Natural killer cell treated with Interleukin-12 subunit alpha and Interleukin-12 subunit beta and Interleukin-15 and Interleukin-18, amount 100 ng/mL, for 72 hours (primary cell): ENCODE data around the gene TJAP1. TPM values are rescaled to one million over a fixed set of nuclear protein-coding genes. Genes with fewer than 3 reads are reported as not detected.
A peak's percentile ranks its signal among the peaks of the same experiment; 100 is the strongest.

Experiments used
- ATAC-seq, 2 donors: fragments of 150-1000 bp; cut with Tn5 transposase in 1 of 2; sonication (Bioruptor Pico), chemical (Tn5 transposase) in 1 of 2; 2 replicates each; pipeline ENCODE4 v1.10.0; 2021
- DNase-seq: peaks from one replicate; pipeline ENCODE4 v3.0.0; 2022; ENCODE audit warnings: low spot score
- H3K27ac Mint-ChIP-seq, 2 donors: 1 replicate in 1 of 2; 2 replicates in 1 of 2; pipeline ENCODE4 v1.8.0; 2022; ENCODE audit warnings: mixed read lengths in 2 of 2, mild to moderate bottlenecking in 1 of 2, moderate library complexity in 1 of 2
- H3K27me3 Mint-ChIP-seq, 2 donors: 1 replicate in 1 of 2; 2 replicates in 1 of 2; pipeline ENCODE4 v1.8.0; 2022; ENCODE audit warnings: mixed read lengths in 2 of 2
- H3K36me3 Mint-ChIP-seq: one replicate; pipeline ENCODE4 v1.8.0; 2022; ENCODE audit warnings: mixed read lengths
- H3K4me1 Mint-ChIP-seq, 2 donors: 1 replicate in 1 of 2; 2 replicates in 1 of 2; pipeline ENCODE4 v1.8.0; 2022; ENCODE audit warnings: low read depth in 2 of 2, mixed read lengths in 2 of 2, mild to moderate bottlenecking in 1 of 2
- H3K4me3 Mint-ChIP-seq: one replicate; pipeline ENCODE4 v1.8.0; 2022; ENCODE audit warnings: mixed read lengths
- H3K9me3 Mint-ChIP-seq: 2 replicates; pipeline ENCODE4 v1.8.0; 2022; ENCODE audit warnings: mixed read lengths
- total RNA-seq, 2 donors: library from RNA; stranded (reverse); gene quantifications; one replicate each; pipeline ENCODE4 v1.2.3, GENCODE V29; 2022

TJAP1 gene
- total RNA-seq, 2 donors from 2014 or later, result 44.6 to 80.4 TPM

GRCh38 chr6:43508481-43509141 is 31.2 kb downstream of the TJAP1 start:
- Mint-ChIP-seq H3K36me3 (peaks cover 7% of the 10 kb centered on the region), H3K27ac (peak overlapping the region; percentile 49 to 67), H3K4me1 (peaks cover 17 to 24% of the 10 kb centered on the region in 2 donors), H3K27me3 (peaks cover 12 to 14% of the 10 kb centered on the region in 2 donors), H3K4me3 (peak overlapping the region; percentile 90), H3K9me3 (no peaks in the 10 kb centered on the region)
- DNase-seq (no peak), ATAC-seq (no peak)

- H3K4me1 Mint-ChIP-seq, result peaks cover 17 to 24% of the 10 kb centered on the region in 2 donors
- ATAC-seq, result peak in 1 of 2 donors; percentile 26
- DNase-seq, result no peak
- peak overlapping the region; percentile 90 for H3K4me3 Mint-ChIP-seq
- peaks cover 8% of the 10 kb centered on the region for H3K36me3 Mint-ChIP-seq
- peaks cover 12 to 14% of the 10 kb centered on the region in 2 donors for H3K27me3 Mint-ChIP-seq
- H3K27ac Mint-ChIP-seq, result peak overlapping the region; percentile 49 to 67
- H3K9me3 Mint-ChIP-seq, result no peaks in the 10 kb centered on the region
These were observed 32.0 kb downstream of the TJAP1 start for GRCh38 chr6:43509142-43509983.

GRCh38 chr6:43509984-43510826 is 32.8 kb downstream of the TJAP1 start, which contains the start of gene LRRC73:
LRRC73 (minus strand) TSS chr6:43510346; CDS start chr6:43509785, 561 bp downstream.
- peaks cover 12% of the 10 kb centered on the region for H3K36me3 Mint-ChIP-seq
- peak within 1 kb of the TSS; percentile 90 for H3K4me3 Mint-ChIP-seq
- H3K4me1 Mint-ChIP-seq, result peaks cover 17 to 26% of the 10 kb centered on the region in 2 donors
- no peaks in the 10 kb centered on the region for H3K9me3 Mint-ChIP-seq
- peak; percentile 88 for DNase-seq
- H3K27me3 Mint-ChIP-seq, result peaks cover 12 to 14% of the 10 kb centered on the region in 2 donors
- peak within 1 kb of the TSS; percentile 49 to 67 for H3K27ac Mint-ChIP-seq
- ATAC-seq, result peak; percentile 85 to 90

- Mint-ChIP-seq H3K4me3 (peak overlapping the region; percentile 53), H3K9me3 (no peaks in the 10 kb centered on the region), H3K4me1 (peaks cover 17 to 30% of the 10 kb centered on the region in 2 donors), H3K36me3 (peaks cover 12% of the 10 kb centered on the region), H3K27ac (no peak overlapping the region), H3K27me3 (peaks cover 12 to 14% of the 10 kb centered on the region in 2 donors)
- ATAC-seq (no peak), DNase-seq (no peak)
These were observed 33.4 kb downstream of the TJAP1 start for GRCh38 chr6:43510827-43511163.

GRCh38 chr6:43511824-43512415 is 34.5 kb downstream of the TJAP1 start:
- Mint-ChIP-seq H3K4me1 (peaks cover 17 to 36% of the 10 kb centered on the region in 2 donors), H3K9me3 (no peaks in the 10 kb centered on the region), H3K36me3 (peaks cover 12% of the 10 kb centered on the region), H3K27me3 (peaks cover 12 to 14% of the 10 kb centered on the region in 2 donors), H3K27ac (no peak overlapping the region), H3K4me3 (peak overlapping the region; percentile 9)
- DNase-seq (no peak), ATAC-seq (no peak)

- Mint-ChIP-seq H3K27me3 (no peaks in the 10 kb centered on the region), H3K27ac (no peak overlapping the region), H3K9me3 (no peaks in the 10 kb centered on the region), H3K4me3 (no peak overlapping the region), H3K4me1 (peaks cover 4 to 19% of the 10 kb centered on the region in 2 donors), H3K36me3 (peaks cover 12% of the 10 kb centered on the region)
- no peak for ATAC-seq
- no peak for DNase-seq
These were observed 38.4 kb downstream of the TJAP1 start for GRCh38 chr6:43515808-43516207.

- no peaks in the 10 kb centered on the region for H3K9me3 Mint-ChIP-seq
- H3K27me3 Mint-ChIP-seq, result no peaks in the 10 kb centered on the region
- H3K36me3 Mint-ChIP-seq, result peaks cover 9% of the 10 kb centered on the region
- H3K4me3 Mint-ChIP-seq, result no peak overlapping the region
- no peak for ATAC-seq
- H3K27ac Mint-ChIP-seq, result no peak overlapping the region
- peaks cover 4 to 15% of the 10 kb centered on the region in 2 donors for H3K4me1 Mint-ChIP-seq
- no peak for DNase-seq
These were observed 39.0 kb downstream of the TJAP1 start for GRCh38 chr6:43516367-43516696.

GRCh38 chr6:43516697-43517504 is 39.5 kb downstream of the TJAP1 start, which contains the start of the genes POLR1C and YIPF3:
POLR1C (plus strand) TSS chr6:43517089; CDS start chr6:43517110, 21 bp downstream.
YIPF3 (minus strand) TSS chr6:43516926; CDS start chr6:43516807, 119 bp downstream.
- Mint-ChIP-seq H3K27me3 (no peaks in the 10 kb centered on the region), H3K36me3 (peaks cover 4% of the 10 kb centered on the region)

GRCh38 chr6:43517505-43518357 is 40.4 kb downstream of the TJAP1 start:
- no peak for DNase-seq
- no peak for ATAC-seq
- Mint-ChIP-seq H3K27ac (no peak overlapping the region), H3K4me1 (peaks cover 0 to 15% of the 10 kb centered on the region in 2 donors), H3K27me3 (no peaks in the 10 kb centered on the region), H3K36me3 (peaks cover 4% of the 10 kb centered on the region), H3K4me3 (no peak overlapping the region), H3K9me3 (no peaks in the 10 kb centered on the region)

More at GRCh38 chr6:43516697-43517504, 39.5 kb downstream of the TJAP1 start, which contains the start of the genes POLR1C and YIPF3:
- Mint-ChIP-seq H3K9me3 (no peaks in the 10 kb centered on the region), H3K4me1 (peaks cover 4 to 15% of the 10 kb centered on the region in 2 donors), H3K27ac (no peak within 1 kb of the TSS), H3K4me3 (no peak within 1 kb of the TSS)
- peak; percentile 97 for DNase-seq
- peak; percentile 94 to 97 for ATAC-seq

- DNase-seq, result no peak
These were observed 42.7 kb downstream of the TJAP1 start for GRCh38 chr6:43520097-43520496.

GRCh38 chr6:43521836-43522235 is 44.5 kb downstream of the TJAP1 start:
- Mint-ChIP-seq H3K4me3 (no peak overlapping the region), H3K27me3 (no peaks in the 10 kb centered on the region), H3K36me3 (peaks cover 14% of the 10 kb centered on the region), H3K9me3 (no peaks in the 10 kb centered on the region), H3K27ac (no peak overlapping the region), H3K4me1 (peaks cover 0 to 3% of the 10 kb centered on the region in 2 donors)
- ATAC-seq (no peak), DNase-seq (no peak)

More at GRCh38 chr6:43520097-43520496, 42.7 kb downstream of the TJAP1 start:
- Mint-ChIP-seq H3K4me3 (no peak overlapping the region), H3K36me3 (peaks cover 4% of the 10 kb centered on the region), H3K27me3 (no peaks in the 10 kb centered on the region), H3K4me1 (peaks cover 0 to 13% of the 10 kb centered on the region in 2 donors), H3K9me3 (no peaks in the 10 kb centered on the region), H3K27ac (no peak overlapping the region)
- no peak for ATAC-seq
